ENCODE measurements around the gene CDX2.

Gene CDX2

GRCh38 chr13:27979001-27979643 is 10.0 kb upstream of the CDX2 start:
- peaks cover 64% of the 10 kb centered on the region for H3K27me3 ChIP-seq (ENCODE audit: insufficient read depth, poor library complexity, severe bottlenecking)
- no peak for TF ChIP-seq GABPA (IDR thresholded peaks at IDR 0.05; ENCODE audit: low read depth)
- no peak for TF ChIP-seq POLR2AphosphoS5 (IDR thresholded peaks at IDR 0.05; ENCODE audit: low read depth)
- H3K4me3 ChIP-seq (replicated peaks; ENCODE audit: insufficient read depth, low read length), result no peak overlapping the region
- no peak overlapping the region for H3K27ac ChIP-seq (replicated peaks)
- DNase-seq (ENCODE audit: low read depth in 1 of 2, low spot score in 1 of 2), result no peak

DNA sequence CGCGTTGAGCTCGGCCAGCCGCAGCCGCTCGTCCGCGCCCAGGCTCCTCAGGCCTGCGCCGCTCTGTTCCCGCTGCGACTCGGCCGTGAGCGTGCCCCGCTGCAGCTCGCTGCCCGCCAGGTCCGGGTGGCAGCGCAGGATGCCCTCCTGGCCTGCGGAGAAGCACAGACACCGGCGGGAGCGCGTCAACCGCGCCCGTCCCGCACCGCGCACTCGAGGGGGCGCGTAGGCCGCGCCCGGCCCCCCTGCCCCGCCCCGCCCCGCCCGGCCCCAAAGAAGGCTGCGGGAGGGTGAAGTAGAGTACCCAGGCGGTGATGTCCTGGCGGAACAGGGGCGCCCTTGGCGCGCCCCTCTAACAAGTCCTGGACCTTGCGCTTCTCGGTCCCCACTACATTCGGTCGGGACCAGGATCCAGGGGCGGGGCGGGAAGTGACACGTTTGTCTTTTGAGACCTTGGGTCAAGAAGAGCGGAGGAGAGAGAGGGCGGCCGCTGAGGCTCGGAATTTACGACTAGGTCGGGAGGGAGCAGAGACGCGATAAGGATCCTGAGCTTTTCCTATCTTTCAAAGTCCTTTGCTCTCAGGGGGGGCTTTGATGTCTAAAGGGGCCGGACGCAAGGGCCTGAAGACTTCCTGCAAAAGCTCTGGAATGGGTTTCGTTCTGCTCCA is 9.3 kb upstream of the CDX2 start:
- no peak overlapping the region for H3K27ac ChIP-seq (replicated peaks)
- no peak for DNase-seq (ENCODE audit: low read depth in 1 of 2, low spot score in 1 of 2)
- no peak for TF ChIP-seq GABPA (IDR thresholded peaks at IDR 0.05; ENCODE audit: low read depth)
- TF ChIP-seq SPI1 (IDR thresholded peaks at IDR 0.05; ENCODE audit: borderline replicate concordance, low read depth), result no peak
- no peak for TF ChIP-seq POLR2AphosphoS5 (IDR thresholded peaks at IDR 0.05; ENCODE audit: low read depth)
- no peak for TF ChIP-seq REST (IDR thresholded peaks at IDR 0.05; ENCODE audit: insufficient replicate concordance, low read depth)
- no peak for TF ChIP-seq CTCF (IDR thresholded peaks at IDR 0.05; ENCODE audit: insufficient read depth, low read length)
- H3K27me3 ChIP-seq (ENCODE audit: insufficient read depth, poor library complexity, severe bottlenecking), result peaks cover 71% of the 10 kb centered on the region
- H3K4me3 ChIP-seq (replicated peaks; ENCODE audit: insufficient read depth, low read length), result 0 out of 2 replicates have a peak overlapping the region, but pooled peaks have one; percentile 10

GRCh38 chr13:27977476-27978300 is 8.6 kb upstream of the CDX2 start:
- TF ChIP-seq POLR2AphosphoS5 (IDR thresholded peaks at IDR 0.05; ENCODE audit: low read depth) (no peak), GABPA (IDR thresholded peaks at IDR 0.05; ENCODE audit: low read depth) (no peak)
- no peak for DNase-seq (ENCODE audit: low read depth in 1 of 2, low spot score in 1 of 2)
- Histone ChIP-seq H3K27ac (replicated peaks) (no peak overlapping the region), H3K4me3 (replicated peaks; ENCODE audit: insufficient read depth, low read length) (no peak overlapping the region; the same call in 1 of the 2 replicates), H3K27me3 (ENCODE audit: insufficient read depth, poor library complexity, severe bottlenecking) (peaks cover 75% of the 10 kb centered on the region)

DNA sequence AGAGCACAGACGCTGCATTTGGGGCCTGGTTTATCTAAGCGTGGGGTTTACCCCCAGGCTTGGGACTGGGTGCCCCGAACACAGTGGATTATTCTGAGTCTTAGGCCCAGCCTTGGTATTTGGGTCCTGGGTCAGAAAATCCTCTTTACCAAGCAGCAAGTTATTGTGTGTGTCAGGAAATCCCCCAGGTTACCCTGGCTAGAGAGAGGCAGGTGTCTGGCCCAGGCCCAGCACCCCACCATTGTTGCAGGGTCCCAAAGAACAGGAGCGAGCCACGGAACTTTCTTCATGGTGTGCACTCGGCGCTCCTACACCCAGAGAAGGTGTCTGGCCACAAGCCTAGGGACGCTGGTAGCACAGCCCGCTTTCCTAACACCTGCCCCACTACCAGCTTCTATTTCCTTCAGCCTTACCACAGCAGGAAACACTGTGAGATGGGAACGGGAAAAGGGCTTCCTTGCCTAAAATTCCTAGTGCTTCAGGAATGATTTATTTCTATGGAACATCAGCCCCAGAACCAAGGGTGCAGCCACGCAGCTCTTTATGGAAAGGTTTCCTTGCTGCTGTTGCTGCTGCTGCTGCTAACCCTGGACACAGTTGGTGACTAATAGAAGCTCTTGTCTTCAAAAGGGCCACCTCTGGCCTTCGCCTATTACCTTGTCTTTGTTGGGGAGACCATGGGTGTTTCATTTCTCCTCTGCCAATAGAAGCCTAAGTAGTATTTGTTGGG is 7.4 kb upstream of the CDX2 start:
- no peak for TF ChIP-seq REST (IDR thresholded peaks at IDR 0.05; ENCODE audit: insufficient replicate concordance, low read depth)
- no peak for TF ChIP-seq GABPA (IDR thresholded peaks at IDR 0.05; ENCODE audit: low read depth)
- TF ChIP-seq CTCF (IDR thresholded peaks at IDR 0.05; ENCODE audit: insufficient read depth, low read length), result no peak
- no peak overlapping the region for H3K27ac ChIP-seq (replicated peaks)
- no peak overlapping the region for H3K4me3 ChIP-seq (replicated peaks; ENCODE audit: insufficient read depth, low read length)
- H3K27me3 ChIP-seq (ENCODE audit: insufficient read depth, poor library complexity, severe bottlenecking), result peaks cover 82% of the 10 kb centered on the region
- no peak for DNase-seq (ENCODE audit: low read depth in 1 of 2, low spot score in 1 of 2)
